Measurements from ENCODE around the gene GYG2.

DNA sequence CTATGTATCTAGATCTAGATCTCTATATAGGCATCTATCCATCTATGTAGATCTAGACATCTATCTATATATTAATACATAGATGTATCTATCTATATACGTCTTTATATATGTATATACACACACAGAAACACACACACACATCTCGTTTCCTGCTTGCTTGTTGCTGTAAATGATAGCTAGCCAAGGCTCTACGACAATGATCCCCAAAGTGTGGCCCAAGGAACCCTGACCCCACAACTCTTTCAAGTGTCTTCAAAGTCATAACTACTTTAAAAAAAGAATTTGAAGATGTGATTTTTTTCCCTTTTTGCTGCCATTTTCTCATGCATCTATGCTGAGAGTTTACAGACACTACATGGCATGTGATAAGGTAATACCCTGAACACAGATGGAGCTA is 28.8 kb downstream of the GYG2 start:
- TF ChIP-seq, protein P1, sequence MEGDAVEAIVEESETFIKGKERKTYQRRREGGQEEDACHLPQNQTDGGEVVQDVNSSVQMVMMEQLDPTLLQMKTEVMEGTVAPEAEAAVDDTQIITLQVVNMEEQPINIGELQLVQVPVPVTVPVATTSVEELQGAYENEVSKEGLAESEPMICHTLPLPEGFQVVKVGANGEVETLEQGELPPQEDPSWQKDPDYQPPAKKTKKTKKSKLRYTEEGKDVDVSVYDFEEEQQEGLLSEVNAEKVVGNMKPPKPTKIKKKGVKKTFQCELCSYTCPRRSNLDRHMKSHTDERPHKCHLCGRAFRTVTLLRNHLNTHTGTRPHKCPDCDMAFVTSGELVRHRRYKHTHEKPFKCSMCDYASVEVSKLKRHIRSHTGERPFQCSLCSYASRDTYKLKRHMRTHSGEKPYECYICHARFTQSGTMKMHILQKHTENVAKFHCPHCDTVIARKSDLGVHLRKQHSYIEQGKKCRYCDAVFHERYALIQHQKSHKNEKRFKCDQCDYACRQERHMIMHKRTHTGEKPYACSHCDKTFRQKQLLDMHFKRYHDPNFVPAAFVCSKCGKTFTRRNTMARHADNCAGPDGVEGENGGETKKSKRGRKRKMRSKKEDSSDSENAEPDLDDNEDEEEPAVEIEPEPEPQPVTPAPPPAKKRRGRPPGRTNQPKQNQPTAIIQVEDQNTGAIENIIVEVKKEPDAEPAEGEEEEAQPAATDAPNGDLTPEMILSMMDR (IDR thresholded peaks at IDR 0.05; ENCODE audit: low read length) = no peak
- no peak for TF ChIP-seq EZH2 (IDR thresholded peaks at IDR 0.05; ENCODE audit: borderline replicate concordance, low read length)

Data from OCI-LY1 (cell line).